ENCODE data around the gene GSS.

GSS gene

GRCh38 chr20:34998331-34998950, 42.8 kb upstream of the GSS start:
- no peak overlapping the region for H3K9ac ChIP-seq (ENCODE audit: low read length)
- H3K27me3 ChIP-seq (ENCODE audit: control insufficient read depth, insufficient read depth, low read length) = no peaks in the 10 kb centered on the region
- H3K4me3 ChIP-seq (ENCODE audit: low read length) = no peak overlapping the region
- H3K9me3 ChIP-seq (ENCODE audit: control insufficient read depth, low read length) = no peaks in the 10 kb centered on the region
- H3K36me3 ChIP-seq (ENCODE audit: control insufficient read depth, insufficient read depth, low read length) = peaks cover 6% of the 10 kb centered on the region
- H3K4me1 ChIP-seq (ENCODE audit: control insufficient read depth, insufficient read depth, low read length) = peaks cover 9% of the 10 kb centered on the region

DNA sequence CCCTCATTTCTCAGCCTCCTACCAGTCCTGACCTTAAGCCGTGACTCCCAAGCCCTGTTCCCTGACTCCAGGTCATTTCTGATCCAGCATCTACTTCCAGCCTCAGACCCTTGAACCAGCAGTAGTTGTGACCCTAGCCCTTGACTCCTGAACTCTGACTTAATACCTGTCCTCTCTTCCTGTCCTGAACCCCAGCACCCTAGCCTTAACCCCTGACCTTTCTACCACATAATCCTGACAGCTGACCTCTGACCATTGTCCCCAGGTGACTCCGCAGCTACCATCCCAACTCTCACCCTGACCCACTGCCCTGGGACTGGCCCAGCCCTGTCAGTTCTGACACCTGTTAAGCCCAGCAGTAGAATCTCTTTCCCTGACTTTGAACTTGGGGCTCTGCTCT, 42.2 kb upstream of the GSS start:
- H3K4me1 ChIP-seq (ENCODE audit: control insufficient read depth, insufficient read depth, low read length) = peaks cover 9% of the 10 kb centered on the region
- H3K36me3 ChIP-seq (ENCODE audit: control insufficient read depth, insufficient read depth, low read length) = peaks cover 3% of the 10 kb centered on the region
- no peaks in the 10 kb centered on the region for H3K27me3 ChIP-seq (ENCODE audit: control insufficient read depth, insufficient read depth, low read length)
- H3K9me3 ChIP-seq (ENCODE audit: control insufficient read depth, low read length) = no peaks in the 10 kb centered on the region
- H3K9ac ChIP-seq (ENCODE audit: low read length) = no peak overlapping the region
- H3K4me3 ChIP-seq (ENCODE audit: low read length) = no peak overlapping the region

DNA sequence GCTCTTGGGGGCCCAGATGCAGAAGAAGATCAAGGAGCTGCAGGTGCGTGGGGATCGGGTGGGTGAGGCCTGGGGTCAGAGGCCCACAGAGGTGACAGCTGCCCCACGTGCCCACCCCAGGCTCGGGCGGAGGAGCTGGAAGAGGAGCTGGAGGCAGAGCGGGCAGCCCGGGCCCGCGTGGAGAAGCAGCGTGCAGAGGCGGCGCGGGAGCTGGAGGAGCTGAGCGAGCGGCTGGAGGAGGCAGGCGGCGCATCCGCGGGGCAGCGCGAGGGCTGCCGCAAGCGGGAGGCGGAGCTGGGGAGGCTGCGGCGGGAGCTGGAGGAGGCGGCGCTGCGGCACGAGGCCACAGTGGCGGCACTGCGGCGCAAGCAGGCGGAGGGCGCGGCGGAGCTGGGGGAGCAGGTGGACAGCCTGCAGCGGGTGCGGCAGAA, 41.5 kb upstream of the GSS start:
- Histone ChIP-seq H3K9ac (ENCODE audit: low read length) (no peak overlapping the region), H3K4me3 (ENCODE audit: low read length) (no peak overlapping the region), H3K27me3 (ENCODE audit: control insufficient read depth, insufficient read depth, low read length) (no peaks in the 10 kb centered on the region), H3K9me3 (ENCODE audit: control insufficient read depth, low read length) (no peaks in the 10 kb centered on the region), H3K4me1 (ENCODE audit: control insufficient read depth, insufficient read depth, low read length) (peaks cover 9% of the 10 kb centered on the region), H3K36me3 (ENCODE audit: control insufficient read depth, insufficient read depth, low read length) (no peaks in the 10 kb centered on the region)

GRCh38 chr20:34996243-34997028, 40.8 kb upstream of the GSS start:
- Histone ChIP-seq H3K4me3 (ENCODE audit: low read length) (no peak overlapping the region), H3K9ac (ENCODE audit: low read length) (no peak overlapping the region), H3K4me1 (ENCODE audit: control insufficient read depth, insufficient read depth, low read length) (peaks cover 9% of the 10 kb centered on the region), H3K27me3 (ENCODE audit: control insufficient read depth, insufficient read depth, low read length) (no peaks in the 10 kb centered on the region), H3K36me3 (ENCODE audit: control insufficient read depth, insufficient read depth, low read length) (no peaks in the 10 kb centered on the region), H3K9me3 (ENCODE audit: control insufficient read depth, low read length) (no peaks in the 10 kb centered on the region)

GRCh38 chr20:34995696-34996095, 40.1 kb upstream of the GSS start:
- Histone ChIP-seq H3K27me3 (ENCODE audit: control insufficient read depth, insufficient read depth, low read length) (no peaks in the 10 kb centered on the region), H3K9ac (ENCODE audit: low read length) (no peak overlapping the region), H3K4me3 (ENCODE audit: low read length) (no peak overlapping the region), H3K9me3 (ENCODE audit: control insufficient read depth, low read length) (no peaks in the 10 kb centered on the region), H3K4me1 (ENCODE audit: control insufficient read depth, insufficient read depth, low read length) (peaks cover 9% of the 10 kb centered on the region), H3K36me3 (ENCODE audit: control insufficient read depth, insufficient read depth, low read length) (no peaks in the 10 kb centered on the region)

- H3K27me3 ChIP-seq (ENCODE audit: control insufficient read depth, insufficient read depth, low read length) = no peaks in the 10 kb centered on the region
- H3K9ac ChIP-seq (ENCODE audit: low read length) = no peak overlapping the region
- H3K4me1 ChIP-seq (ENCODE audit: control insufficient read depth, insufficient read depth, low read length) = peaks cover 9% of the 10 kb centered on the region
- no peaks in the 10 kb centered on the region for H3K9me3 ChIP-seq (ENCODE audit: control insufficient read depth, low read length)
- H3K36me3 ChIP-seq (ENCODE audit: control insufficient read depth, insufficient read depth, low read length) = no peaks in the 10 kb centered on the region
- no peak overlapping the region for H3K4me3 ChIP-seq (ENCODE audit: low read length)
Observed at GRCh38 chr20:34995192-34995591, 39.6 kb upstream of the GSS start.

DNA sequence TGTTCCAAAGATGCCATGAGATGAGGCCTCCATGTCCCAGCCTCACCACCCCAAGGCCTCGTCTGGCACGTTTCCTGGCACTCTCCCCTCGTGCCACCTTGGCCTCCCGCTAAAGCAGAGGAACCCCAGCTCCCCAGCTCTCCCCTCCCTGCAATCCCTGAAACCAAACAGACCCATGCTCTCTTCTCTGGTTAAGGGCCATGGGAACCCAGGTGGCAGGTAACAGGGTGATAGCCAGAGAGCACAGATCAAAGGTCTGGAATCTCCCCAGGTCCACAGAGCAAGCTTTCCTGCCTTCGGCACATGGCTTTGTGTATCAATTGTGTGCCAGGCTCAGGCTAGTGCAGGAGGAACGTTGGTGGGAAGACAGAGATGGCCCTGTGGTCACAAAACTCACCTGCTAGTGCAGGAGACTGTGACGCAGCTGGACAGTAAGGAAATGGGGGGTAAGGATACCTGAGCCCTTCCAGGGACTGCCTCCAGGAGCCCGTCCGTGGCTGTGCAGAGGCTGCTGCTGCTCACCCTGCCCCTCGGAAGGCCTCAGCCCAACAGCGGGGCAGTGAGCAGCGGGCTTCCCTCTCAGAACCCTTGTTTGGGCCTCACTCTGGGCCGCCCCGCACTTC, 39.0 kb upstream of the GSS start:
- no peaks in the 10 kb centered on the region for H3K9me3 ChIP-seq (ENCODE audit: control insufficient read depth, low read length)
- no peak overlapping the region for H3K4me3 ChIP-seq (ENCODE audit: low read length)
- no peaks in the 10 kb centered on the region for H3K27me3 ChIP-seq (ENCODE audit: control insufficient read depth, insufficient read depth, low read length)
- no peaks in the 10 kb centered on the region for H3K36me3 ChIP-seq (ENCODE audit: control insufficient read depth, insufficient read depth, low read length)
- peaks cover 9% of the 10 kb centered on the region for H3K4me1 ChIP-seq (ENCODE audit: control insufficient read depth, insufficient read depth, low read length)
- H3K9ac ChIP-seq (ENCODE audit: low read length) = no peak overlapping the region

GRCh38 chr20:34993941-34994508, 38.4 kb upstream of the GSS start:
- Histone ChIP-seq H3K4me1 (ENCODE audit: control insufficient read depth, insufficient read depth, low read length) (peaks cover 9% of the 10 kb centered on the region), H3K36me3 (ENCODE audit: control insufficient read depth, insufficient read depth, low read length) (no peaks in the 10 kb centered on the region), H3K9ac (ENCODE audit: low read length) (no peak overlapping the region), H3K27me3 (ENCODE audit: control insufficient read depth, insufficient read depth, low read length) (no peaks in the 10 kb centered on the region), H3K4me3 (ENCODE audit: low read length) (no peak overlapping the region), H3K9me3 (ENCODE audit: control insufficient read depth, low read length) (no peaks in the 10 kb centered on the region)

DNA sequence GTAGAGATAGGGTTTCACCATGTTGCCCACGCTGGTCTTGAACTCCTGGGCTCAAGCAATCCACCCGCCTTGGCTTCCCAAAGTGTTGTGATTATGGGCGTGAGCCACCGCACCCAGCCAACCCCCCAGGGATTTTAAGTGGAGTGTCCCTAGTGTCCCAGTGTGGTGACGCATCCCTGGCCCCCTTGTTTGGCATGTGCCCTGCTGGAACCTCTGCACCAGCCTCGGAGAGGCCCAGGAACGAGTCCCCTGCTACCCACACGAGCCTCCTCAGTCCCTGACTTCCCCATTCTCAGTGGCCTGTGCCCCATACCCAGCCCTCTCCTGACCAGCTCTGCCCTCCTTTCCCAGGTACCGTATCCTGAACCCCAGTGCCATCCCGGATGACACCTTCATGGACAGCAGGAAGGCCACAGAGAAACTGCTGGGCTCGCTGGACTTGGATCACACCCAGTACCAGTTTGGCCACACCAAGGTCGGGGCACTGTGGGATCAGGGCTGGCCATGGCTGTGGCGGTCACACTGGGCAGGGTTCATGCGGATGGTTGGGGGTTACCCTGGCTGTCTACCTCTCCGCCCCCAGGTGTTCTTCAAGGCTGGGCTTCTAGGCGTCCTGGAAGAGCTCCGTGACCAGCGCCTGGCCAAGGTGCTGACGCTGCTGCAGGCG, 37.3 kb upstream of the GSS start:
- H3K4me3 ChIP-seq (ENCODE audit: low read length) = no peak overlapping the region
- peaks cover 8% of the 10 kb centered on the region for H3K4me1 ChIP-seq (ENCODE audit: control insufficient read depth, insufficient read depth, low read length)
- no peaks in the 10 kb centered on the region for H3K36me3 ChIP-seq (ENCODE audit: control insufficient read depth, insufficient read depth, low read length)
- no peaks in the 10 kb centered on the region for H3K9me3 ChIP-seq (ENCODE audit: control insufficient read depth, low read length)
- H3K9ac ChIP-seq (ENCODE audit: low read length) = no peak overlapping the region
- no peaks in the 10 kb centered on the region for H3K27me3 ChIP-seq (ENCODE audit: control insufficient read depth, insufficient read depth, low read length)

DNA sequence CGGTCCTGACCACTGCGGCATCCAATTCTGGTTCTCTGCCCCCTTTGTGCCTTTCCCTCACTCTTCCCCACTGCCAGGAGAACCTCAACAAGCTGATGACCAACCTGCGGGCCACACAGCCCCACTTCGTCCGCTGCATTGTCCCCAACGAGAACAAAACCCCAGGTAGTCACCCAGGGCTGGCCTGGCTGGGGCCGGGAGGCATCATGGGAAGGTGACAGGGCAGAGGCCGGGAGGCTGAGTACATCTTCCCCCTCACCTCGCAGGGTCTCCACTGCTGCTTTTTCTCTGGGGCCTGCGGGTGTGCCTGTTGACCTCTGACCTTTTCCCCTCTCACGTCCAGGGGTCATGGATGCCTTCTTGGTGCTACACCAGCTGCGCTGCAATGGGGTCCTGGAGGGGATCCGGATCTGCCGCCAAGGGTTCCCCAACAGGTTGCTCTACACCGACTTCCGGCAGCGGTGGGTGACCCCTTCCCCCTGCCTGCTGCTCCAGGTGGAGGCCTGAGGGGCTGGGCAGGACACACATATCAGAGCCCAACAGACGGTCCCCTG, 35.1 kb upstream of the GSS start:
- Histone ChIP-seq H3K27me3 (ENCODE audit: control insufficient read depth, insufficient read depth, low read length) (peaks cover 7% of the 10 kb centered on the region), H3K36me3 (ENCODE audit: control insufficient read depth, insufficient read depth, low read length) (no peaks in the 10 kb centered on the region), H3K4me3 (ENCODE audit: low read length) (no peak overlapping the region), H3K4me1 (ENCODE audit: control insufficient read depth, insufficient read depth, low read length) (no peaks in the 10 kb centered on the region), H3K9me3 (ENCODE audit: control insufficient read depth, low read length) (no peaks in the 10 kb centered on the region), H3K9ac (ENCODE audit: low read length) (no peak overlapping the region)

DNA sequence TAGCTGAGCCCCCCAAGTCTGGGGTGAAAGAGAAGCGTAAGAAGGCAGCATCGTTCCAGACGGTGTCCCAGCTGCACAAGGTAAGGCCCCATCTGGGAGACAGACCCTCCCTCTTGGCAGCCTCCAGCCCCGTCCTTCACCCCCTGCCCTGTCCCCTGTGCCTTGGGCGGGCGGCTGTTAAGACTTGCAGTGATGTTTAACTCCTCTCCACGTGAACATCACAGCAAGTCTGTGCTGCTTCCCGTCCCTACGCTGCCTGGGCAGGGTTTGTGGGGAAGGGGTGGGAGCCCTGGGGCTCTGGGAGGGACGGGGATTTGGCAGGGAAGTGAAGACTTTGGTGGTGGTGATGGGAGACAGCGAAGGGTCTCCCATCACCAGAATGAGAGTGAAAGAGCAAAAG, 34.6 kb upstream of the GSS start:
- H3K27me3 ChIP-seq (ENCODE audit: control insufficient read depth, insufficient read depth, low read length) = peaks cover 12% of the 10 kb centered on the region
- no peaks in the 10 kb centered on the region for H3K36me3 ChIP-seq (ENCODE audit: control insufficient read depth, insufficient read depth, low read length)
- H3K4me1 ChIP-seq (ENCODE audit: control insufficient read depth, insufficient read depth, low read length) = no peaks in the 10 kb centered on the region
- H3K9me3 ChIP-seq (ENCODE audit: control insufficient read depth, low read length) = no peaks in the 10 kb centered on the region
- H3K4me3 ChIP-seq (ENCODE audit: low read length) = no peak overlapping the region
- no peak overlapping the region for H3K9ac ChIP-seq (ENCODE audit: low read length)

Data from mucosa of stomach (tissue), 1 donor.